Retinal pigment epithelial cell (primary cell): ENCODE data around the gene PRPF6.

Experiments used
- DNase-seq: peaks from one replicate; pipeline ENCODE4 v3.0.0-alpha.2; 2010; ENCODE audit warnings: low read depth
- H3K4me3 ChIP-seq: 2 replicates; pipeline ENCODE4 v1.5.1; 2011; ENCODE audit warnings: mild to moderate bottlenecking, low read length, control low read depth, moderate library complexity
- CTCF ChIP-seq: conservative IDR thresholded peaks from 2 replicates; pipeline ENCODE4 v1.5.1; 2011; ENCODE audit warnings: low read depth, low read length, control low read depth, inconsistent platforms

PRPF6 gene

GRCh38 chr20:63947638-63948456, 33.1 kb upstream of the PRPF6 start:
- H3K4me3 ChIP-seq, result no peak overlapping the region
- TF ChIP-seq CTCF, result no peak
- no peak for DNase-seq

- H3K4me3 ChIP-seq, result no peak overlapping the region
- DNase-seq, result no peak
- no peak for TF ChIP-seq CTCF
These were observed 30.1 kb upstream of the PRPF6 start for GRCh38 chr20:63950701-63951397.

GRCh38 chr20:63951398-63952209, 29.3 kb upstream of the PRPF6 start:
- no peak for TF ChIP-seq CTCF

GRCh38 chr20:63952210-63952535, 28.8 kb upstream of the PRPF6 start:
- no peak for DNase-seq
- TF ChIP-seq CTCF, result no peak
- no peak overlapping the region for H3K4me3 ChIP-seq

More at GRCh38 chr20:63951398-63952209, 29.3 kb upstream of the PRPF6 start:
- H3K4me3 ChIP-seq, result no peak overlapping the region
- DNase-seq, result no peak

GRCh38 chr20:63952769-63953168, 28.2 kb upstream of the PRPF6 start:
- no peak for DNase-seq
- H3K4me3 ChIP-seq, result no peak overlapping the region
- no peak for TF ChIP-seq CTCF

- no peak for TF ChIP-seq CTCF
- no peak overlapping the region for H3K4me3 ChIP-seq
- DNase-seq, result no peak
These were observed 27.0 kb upstream of the PRPF6 start for GRCh38 chr20:63953764-63954429.
